ENCODE measurements around the gene ISL2. TPM values are rescaled to one million over a fixed set of nuclear protein-coding genes. Genes with fewer than 3 reads are reported as not detected.

Gene ISL2
- total and polyA plus RNA-seq, 5 donors: 0.05 TPM; not detected in 4

DNA sequence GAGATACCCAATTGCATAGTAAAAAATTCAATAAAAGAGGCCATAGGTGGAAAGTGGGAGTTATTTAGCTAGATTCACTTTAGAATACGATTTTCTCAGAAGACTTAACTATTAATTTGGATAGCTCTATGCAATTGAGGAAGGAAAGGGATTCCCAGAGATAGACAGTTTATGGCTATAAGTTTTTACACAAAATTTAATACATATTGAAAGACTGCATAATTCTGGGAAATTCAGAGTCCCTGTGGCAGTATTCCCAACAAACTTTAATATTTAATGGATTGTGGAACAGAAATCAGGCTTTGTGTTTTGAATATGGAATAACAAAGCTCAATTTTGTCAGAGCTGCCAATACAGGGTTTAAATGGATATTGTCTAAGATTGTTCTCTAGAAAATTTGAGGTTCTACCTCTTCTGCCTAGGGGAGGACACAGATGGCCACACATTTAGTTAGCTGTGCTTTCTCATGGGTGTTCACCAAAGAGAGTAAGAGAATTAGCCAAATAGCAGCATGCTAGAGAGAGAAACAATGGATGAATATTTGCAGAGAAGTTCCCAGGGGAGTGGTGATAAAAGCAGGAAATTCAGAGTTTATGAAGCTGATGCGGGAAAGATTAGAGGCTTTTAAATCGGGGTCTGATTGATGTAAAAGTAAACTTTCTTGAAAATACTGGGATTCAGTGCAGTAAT, 8.5 kb downstream of the ISL2 start:
- WGBS: 23% methylated on average over 3 of the region's 3 CpGs
- intact Hi-C loops (cut with DNase I): no loop called here
- peaks cover 8% of the 10 kb centered on the region for H3K4me1 ChIP-seq (ENCODE audit: control insufficient read depth, insufficient read depth, low read length)
- H3K27ac ChIP-seq (ENCODE audit: low read length): no peak overlapping the region
- H3K9me3 ChIP-seq (ENCODE audit: control insufficient read depth, low read length): no peaks in the 10 kb centered on the region
- H3K27me3 ChIP-seq (ENCODE audit: control insufficient read depth, insufficient read depth): no peaks in the 10 kb centered on the region
- ATAC-seq: no peak
- no peak overlapping the region for H3K4me3 ChIP-seq (ENCODE audit: low read length)
- no peak for DNase-seq

DNA sequence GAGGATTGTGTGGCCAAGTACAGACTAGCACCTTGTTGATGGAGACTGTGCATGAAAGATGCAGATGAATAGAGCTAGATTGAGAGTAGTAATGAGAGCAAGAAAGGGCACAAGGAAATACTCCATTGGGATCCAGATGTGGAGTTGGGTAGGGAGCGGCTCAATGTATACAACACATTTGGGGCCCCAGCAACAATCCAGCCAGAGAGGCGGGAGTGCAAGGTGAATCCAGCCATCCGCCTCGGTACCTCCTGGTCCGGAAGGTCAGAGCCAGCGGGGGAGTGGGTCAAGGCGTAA, 9.0 kb downstream of the ISL2 start:
- H3K4me3 ChIP-seq (ENCODE audit: low read length): no peak overlapping the region

GRCh38 chr15:76345880-76346668, 9.5 kb downstream of the ISL2 start:
- intact Hi-C loops (cut with DNase I): no loop called here
- 3% methylated on average over 65 of the region's 65 CpGs for WGBS
- Histone ChIP-seq H3K9me3 (ENCODE audit: control insufficient read depth, low read length) (no peaks in the 10 kb centered on the region), H3K4me1 (ENCODE audit: control insufficient read depth, insufficient read depth, low read length) (peaks cover 6% of the 10 kb centered on the region), H3K27ac (ENCODE audit: low read length) (no peak overlapping the region), H3K4me3 (ENCODE audit: low read length) (peak overlapping the region; percentile 12), H3K27me3 (ENCODE audit: control insufficient read depth, insufficient read depth) (no peaks in the 10 kb centered on the region)
- DNase-seq: no peak
- ATAC-seq: peak in 1 of 2 donors; percentile 41

More for the DNA sequence above, 9.0 kb downstream of the ISL2 start:
- H3K27ac ChIP-seq (ENCODE audit: low read length): no peak overlapping the region
- WGBS: 10% methylated on average over 7 of the region's 7 CpGs
- no peaks in the 10 kb centered on the region for H3K9me3 ChIP-seq (ENCODE audit: control insufficient read depth, low read length)
- ATAC-seq (no peak), DNase-seq (no peak)
- no peaks in the 10 kb centered on the region for H3K27me3 ChIP-seq (ENCODE audit: control insufficient read depth, insufficient read depth)
- intact Hi-C loops (cut with DNase I): no loop called here
- H3K4me1 ChIP-seq (ENCODE audit: control insufficient read depth, insufficient read depth, low read length): peaks cover 7% of the 10 kb centered on the region

- peak overlapping the region; percentile 12 for H3K4me3 ChIP-seq (ENCODE audit: low read length)
- peak; percentile 41 to 49 for ATAC-seq
Measured at GRCh38 chr15:76346669-76347481, 10.3 kb downstream of the ISL2 start.

GRCh38 chr15:76347482-76348055, 11.0 kb downstream of the ISL2 start:
- intact Hi-C loops (cut with DNase I): no loop called here
- peaks cover 3% of the 10 kb centered on the region for H3K4me1 ChIP-seq (ENCODE audit: control insufficient read depth, insufficient read depth, low read length)
- no peak for DNase-seq
- no peak for ATAC-seq
- 88% methylated on average over 13 of the region's 13 CpGs for WGBS
- no peaks in the 10 kb centered on the region for H3K27me3 ChIP-seq (ENCODE audit: control insufficient read depth, insufficient read depth)
- no peak overlapping the region for H3K27ac ChIP-seq (ENCODE audit: low read length)
- H3K9me3 ChIP-seq (ENCODE audit: control insufficient read depth, low read length): no peaks in the 10 kb centered on the region
- no peak overlapping the region for H3K4me3 ChIP-seq (ENCODE audit: low read length)

More at GRCh38 chr15:76346669-76347481, 10.3 kb downstream of the ISL2 start:
- peaks cover 3% of the 10 kb centered on the region for H3K4me1 ChIP-seq (ENCODE audit: control insufficient read depth, insufficient read depth, low read length)
- no peaks in the 10 kb centered on the region for H3K9me3 ChIP-seq (ENCODE audit: control insufficient read depth, low read length)
- intact Hi-C loops (cut with DNase I): no loop called here
- H3K27ac ChIP-seq (ENCODE audit: low read length): no peak overlapping the region
- 8% methylated on average over 74 of the region's 74 CpGs for WGBS
- no peaks in the 10 kb centered on the region for H3K27me3 ChIP-seq (ENCODE audit: control insufficient read depth, insufficient read depth)
- DNase-seq: no peak

DNA sequence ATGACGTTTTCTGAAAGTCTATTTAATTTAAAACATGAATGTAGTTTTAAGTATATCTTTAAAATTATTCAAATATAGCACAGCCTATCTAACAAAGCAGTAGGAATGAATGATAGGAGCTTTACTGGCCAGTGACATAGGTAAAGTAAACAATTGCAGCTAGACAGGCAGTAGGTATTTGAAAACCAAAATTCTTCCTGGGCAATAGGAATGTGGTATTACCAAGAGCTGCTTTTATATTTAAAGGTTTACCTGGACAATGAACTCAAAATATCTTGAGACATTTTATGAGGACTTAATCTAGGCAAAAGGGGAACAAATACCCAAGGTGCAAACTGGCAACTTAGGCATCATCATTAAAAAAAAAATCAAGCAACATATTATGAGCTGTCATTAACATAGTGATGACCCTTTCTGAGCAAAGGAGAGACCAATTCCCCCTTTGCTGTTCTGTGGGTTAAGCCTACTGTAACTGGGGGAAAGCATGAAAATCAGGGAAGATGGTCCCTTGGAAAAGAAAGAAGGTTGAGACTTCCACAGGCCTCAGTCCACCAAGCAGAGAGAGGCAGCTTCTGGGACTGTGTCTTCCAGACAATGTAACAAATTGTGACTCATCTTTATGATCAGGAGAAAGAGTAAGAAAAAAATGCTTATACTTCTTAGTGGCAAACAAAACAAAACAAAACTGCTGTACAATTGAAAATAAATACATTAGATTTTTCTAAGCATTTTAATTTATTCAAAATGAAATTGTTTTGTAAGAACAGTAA, 12.9 kb downstream of the ISL2 start:
- H3K27me3 ChIP-seq (ENCODE audit: control insufficient read depth, insufficient read depth): no peaks in the 10 kb centered on the region
- DNase-seq (no peak), ATAC-seq (no peak)
- H3K27ac ChIP-seq (ENCODE audit: low read length): no peak overlapping the region
- intact Hi-C loops (cut with DNase I): no loop called here
- WGBS: 95% methylated on average over 1 of the region's 1 CpG
- H3K9me3 ChIP-seq (ENCODE audit: control insufficient read depth, low read length): no peaks in the 10 kb centered on the region
- H3K4me3 ChIP-seq (ENCODE audit: low read length): no peak overlapping the region
- H3K4me1 ChIP-seq (ENCODE audit: control insufficient read depth, insufficient read depth, low read length): peaks cover 3% of the 10 kb centered on the region

DNA sequence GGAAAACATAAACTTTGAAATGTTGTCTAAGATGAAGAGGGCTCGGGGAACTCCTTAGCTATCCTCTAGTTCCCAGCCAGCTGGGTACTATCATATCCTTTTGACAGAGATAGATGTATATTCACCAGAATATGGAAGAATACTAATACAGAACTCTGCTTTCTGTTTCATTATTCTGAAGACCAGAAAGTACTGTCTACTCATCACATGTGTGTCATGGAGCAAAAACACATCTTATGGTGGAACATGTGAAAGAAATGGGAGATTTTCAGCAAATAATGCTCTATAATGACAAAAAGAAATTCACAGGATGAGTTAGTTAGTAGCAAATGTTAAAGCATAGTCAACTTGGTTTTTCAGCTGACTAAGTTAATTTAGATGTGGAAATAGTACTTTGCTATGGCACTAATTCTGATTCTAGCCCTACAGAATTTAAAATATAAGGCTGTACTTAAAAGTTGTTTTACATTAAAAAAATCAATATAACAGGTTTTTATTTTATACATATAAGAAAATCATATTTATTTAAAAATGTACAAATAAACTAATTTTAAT, 16.5 kb downstream of the ISL2 start:
- no peak for ATAC-seq
- no peak for DNase-seq
- 100% methylated on average over 1 of the region's 1 CpG for WGBS
- intact Hi-C loops (cut with DNase I): no loop called here
- Histone ChIP-seq H3K4me1 (ENCODE audit: control insufficient read depth, insufficient read depth, low read length) (no peaks in the 10 kb centered on the region), H3K27ac (ENCODE audit: low read length) (no peak overlapping the region), H3K27me3 (ENCODE audit: control insufficient read depth, insufficient read depth) (no peaks in the 10 kb centered on the region), H3K4me3 (ENCODE audit: low read length) (no peak overlapping the region), H3K9me3 (ENCODE audit: control insufficient read depth, low read length) (no peaks in the 10 kb centered on the region)

- H3K4me3 ChIP-seq (ENCODE audit: low read length): no peak overlapping the region
- no peaks in the 10 kb centered on the region for H3K9me3 ChIP-seq (ENCODE audit: control insufficient read depth, low read length)
- intact Hi-C loops (cut with DNase I): no loop called here
- DNase-seq (no peak), ATAC-seq (no peak)
- no peaks in the 10 kb centered on the region for H3K27me3 ChIP-seq (ENCODE audit: control insufficient read depth, insufficient read depth)
- H3K4me1 ChIP-seq (ENCODE audit: control insufficient read depth, insufficient read depth, low read length): no peaks in the 10 kb centered on the region
- WGBS: 94% methylated on average over 10 of the region's 10 CpGs
- no peak overlapping the region for H3K27ac ChIP-seq (ENCODE audit: low read length)
Measured at GRCh38 chr15:76353903-76354302, 17.3 kb downstream of the ISL2 start.

- intact Hi-C loops (cut with DNase I): no loop called here
- DNase-seq: no peak
Measured at GRCh38 chr15:76354823-76355440, 18.4 kb downstream of the ISL2 start.

DNA sequence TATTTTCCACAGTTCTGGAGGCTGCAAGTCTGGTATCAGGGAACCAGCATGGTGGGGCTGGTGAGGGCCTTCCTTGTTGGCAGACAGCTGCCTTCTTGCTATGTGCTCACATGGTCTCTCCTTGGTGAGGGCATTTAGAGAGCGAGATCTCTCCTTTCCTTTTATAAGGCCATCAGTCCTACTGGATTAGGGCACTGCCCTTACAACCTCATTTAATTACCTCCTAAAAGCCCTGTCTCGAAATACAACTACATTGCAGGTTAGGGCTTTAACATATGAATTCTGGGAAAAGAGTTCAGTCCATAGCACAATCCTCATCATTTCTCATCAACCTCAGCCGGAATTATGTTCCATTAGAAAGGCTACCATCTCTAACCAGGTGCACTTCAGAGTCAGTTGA, 21.9 kb downstream of the ISL2 start:
- DNase-seq: no peak
- H3K27me3 ChIP-seq (ENCODE audit: control insufficient read depth, insufficient read depth): no peaks in the 10 kb centered on the region
- H3K27ac ChIP-seq (ENCODE audit: low read length): no peak overlapping the region
- ATAC-seq: no peak
- no peak overlapping the region for H3K4me3 ChIP-seq (ENCODE audit: low read length)
- H3K4me1 ChIP-seq (ENCODE audit: control insufficient read depth, insufficient read depth, low read length): no peaks in the 10 kb centered on the region
- WGBS: 98% methylated on average over 3 of the region's 3 CpGs
- H3K9me3 ChIP-seq (ENCODE audit: control insufficient read depth, low read length): no peaks in the 10 kb centered on the region
- intact Hi-C loops (cut with DNase I): no loop called here

More at GRCh38 chr15:76354823-76355440, 18.4 kb downstream of the ISL2 start:
- Histone ChIP-seq H3K9me3 (ENCODE audit: control insufficient read depth, low read length) (no peaks in the 10 kb centered on the region), H3K27ac (ENCODE audit: low read length) (no peak overlapping the region), H3K4me3 (ENCODE audit: low read length) (no peak overlapping the region), H3K4me1 (ENCODE audit: control insufficient read depth, insufficient read depth, low read length) (no peaks in the 10 kb centered on the region), H3K27me3 (ENCODE audit: control insufficient read depth, insufficient read depth) (no peaks in the 10 kb centered on the region)
- ATAC-seq: no peak
- 91% methylated on average over 3 of the region's 3 CpGs for WGBS

All from right cardiac atrium (tissue), 5 donors.